ENCODE results near the gene C18orf32.
A peak's percentile ranks its signal among the peaks of the same experiment; 100 is the strongest.
"Not testable (repeated sequence)": the region's sequence is repeated elsewhere in the genome, so short reads cannot be mapped to it uniquely, and the experiment has no call there.

C18orf32 gene

GRCh38 chr18:49515516-49515915 is 28.5 kb upstream of the C18orf32 start:
- no peaks in the 10 kb centered on the region for H3K27me3 ChIP-seq (ENCODE audit: control insufficient read depth, insufficient read depth, low read length)
- no peaks in the 10 kb centered on the region for H3K9me3 ChIP-seq (ENCODE audit: control insufficient read depth, low read length)
- H3K4me3 ChIP-seq (ENCODE audit: low read depth, low read length) = no peak overlapping the region
- no peak overlapping the region for H2AFZ ChIP-seq
- H3K9ac ChIP-seq = no peak overlapping the region
- no peaks in the 10 kb centered on the region for H3K4me1 ChIP-seq
- TF ChIP-seq CTCF (IDR thresholded peaks at IDR 0.05) = no peak
- no peaks in the 10 kb centered on the region for H3K79me2 ChIP-seq
- H3K4me2 ChIP-seq (ENCODE audit: low read length) = no peak overlapping the region
- H3K27ac ChIP-seq = no peak overlapping the region
- H3K36me3 ChIP-seq (ENCODE audit: control insufficient read depth, insufficient read depth, low read length) = no peaks in the 10 kb centered on the region

- not testable (repeated sequence) for H3K27me3 ChIP-seq (ENCODE audit: control insufficient read depth, insufficient read depth, low read length); H3K36me3 ChIP-seq (ENCODE audit: control insufficient read depth, insufficient read depth, low read length); H3K9ac ChIP-seq; H3K4me3 ChIP-seq (ENCODE audit: low read depth, low read length); H3K27ac ChIP-seq; H2AFZ ChIP-seq; H3K4me2 ChIP-seq (ENCODE audit: low read length); H3K4me1 ChIP-seq; H3K9me3 ChIP-seq (ENCODE audit: control insufficient read depth, low read length); H3K79me2 ChIP-seq
These were observed 28.0 kb upstream of the C18orf32 start for GRCh38 chr18:49515003-49515402.

GRCh38 chr18:49514577-49514976 is 27.5 kb upstream of the C18orf32 start:
- Histone ChIP-seq H3K27me3 (ENCODE audit: control insufficient read depth, insufficient read depth, low read length) (no peaks in the 10 kb centered on the region), H3K27ac (no peak overlapping the region), H3K9ac (no peak overlapping the region), H3K4me1 (no peaks in the 10 kb centered on the region), H3K4me3 (ENCODE audit: low read depth, low read length) (no peak overlapping the region), H3K9me3 (ENCODE audit: control insufficient read depth, low read length) (no peaks in the 10 kb centered on the region), H3K36me3 (ENCODE audit: control insufficient read depth, insufficient read depth, low read length) (no peaks in the 10 kb centered on the region), H2AFZ (no peak overlapping the region), H3K4me2 (ENCODE audit: low read length) (no peak overlapping the region), H3K79me2 (no peaks in the 10 kb centered on the region)
- TF ChIP-seq CTCF (IDR thresholded peaks at IDR 0.05) = no peak

- H3K9me3 ChIP-seq (ENCODE audit: control insufficient read depth, low read length); H3K4me3 ChIP-seq (ENCODE audit: low read depth, low read length); H3K27me3 ChIP-seq (ENCODE audit: control insufficient read depth, insufficient read depth, low read length); H3K79me2 ChIP-seq; H3K4me1 ChIP-seq; H3K9ac ChIP-seq; H3K27ac ChIP-seq; H2AFZ ChIP-seq; H3K4me2 ChIP-seq (ENCODE audit: low read length); H3K36me3 ChIP-seq (ENCODE audit: control insufficient read depth, insufficient read depth, low read length): not testable (repeated sequence)
These were observed 25.8 kb upstream of the C18orf32 start for GRCh38 chr18:49512876-49513275.

- no peak overlapping the region for H3K4me2 ChIP-seq (ENCODE audit: low read length)
- no peak overlapping the region for H3K27ac ChIP-seq
- no peak overlapping the region for H3K4me3 ChIP-seq (ENCODE audit: low read depth, low read length)
- no peaks in the 10 kb centered on the region for H3K4me1 ChIP-seq
- no peaks in the 10 kb centered on the region for H3K9me3 ChIP-seq (ENCODE audit: control insufficient read depth, low read length)
- H3K79me2 ChIP-seq = no peaks in the 10 kb centered on the region
- H3K9ac ChIP-seq = no peak overlapping the region
- TF ChIP-seq CTCF (IDR thresholded peaks at IDR 0.05) = peak; percentile 84
- H2AFZ ChIP-seq = no peak overlapping the region
- H3K36me3 ChIP-seq (ENCODE audit: control insufficient read depth, insufficient read depth, low read length) = no peaks in the 10 kb centered on the region
- no peaks in the 10 kb centered on the region for H3K27me3 ChIP-seq (ENCODE audit: control insufficient read depth, insufficient read depth, low read length)
These were observed 23.5 kb upstream of the C18orf32 start for GRCh38 chr18:49510393-49511115.

GRCh38 chr18:49506438-49506837 is 19.4 kb upstream of the C18orf32 start:
- not testable (repeated sequence) for H3K27me3 ChIP-seq (ENCODE audit: control insufficient read depth, insufficient read depth, low read length); H3K79me2 ChIP-seq; H3K4me2 ChIP-seq (ENCODE audit: low read length); H3K9me3 ChIP-seq (ENCODE audit: control insufficient read depth, low read length); H3K4me1 ChIP-seq; H3K9ac ChIP-seq; H3K4me3 ChIP-seq (ENCODE audit: low read depth, low read length); H2AFZ ChIP-seq; H3K27ac ChIP-seq; H3K36me3 ChIP-seq (ENCODE audit: control insufficient read depth, insufficient read depth, low read length)
